Epithelial cell of proximal tubule (primary cell): ENCODE measurements around the gene TRAK1. TPM values are rescaled to one million over a fixed set of nuclear protein-coding genes. Genes with fewer than 3 reads are reported as not detected.

Experiments
- DNase-seq: peaks from one replicate; pipeline ENCODE4 v3.0.0-alpha.2; 2011; ENCODE audit warnings: low read depth
- H3K4me3 ChIP-seq: 2 replicates; pipeline ENCODE4 v1.5.1; 2011; ENCODE audit warnings: low read depth, mild to moderate bottlenecking, low read length
- total RNA-seq: library from RNA; depleted of rRNA; stranded (reverse); fragments of >200 nt; gene quantifications from 2 replicates; pipeline ENCODE4 v1.2.3, GENCODE V29; 2015
- TF ChIP-seq, protein P1 (sequence below): conservative IDR thresholded peaks from 2 replicates; pipeline ENCODE4 v1.5.1; 2012; ENCODE audit warnings: low read depth, mild to moderate bottlenecking, low read length

The TRAK1 gene
- total RNA-seq, 1 donor from 2014 or later, result 22.4 TPM

DNA sequence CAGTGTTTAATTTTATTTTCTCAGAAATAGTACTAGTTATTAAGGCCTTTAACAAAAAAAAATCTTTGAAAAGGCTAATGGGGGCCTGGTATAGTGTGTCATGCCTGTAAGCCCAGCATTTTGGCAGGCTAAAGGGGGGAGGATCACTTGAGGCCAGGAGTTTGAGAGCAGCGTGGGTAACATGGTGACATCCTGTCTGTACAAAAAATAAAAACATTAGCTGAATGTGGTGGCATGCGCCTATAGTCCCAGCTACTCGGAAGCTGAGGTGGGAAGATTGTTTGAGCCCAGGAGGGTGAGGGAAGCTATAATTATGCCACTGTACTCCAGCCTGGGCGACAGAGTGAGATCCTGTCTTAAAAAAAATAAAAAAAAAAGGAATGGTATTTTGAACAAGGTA, 61.9 kb downstream of the TRAK1 start:
- DNase-seq, result no peak
- TF ChIP-seq, protein P1, sequence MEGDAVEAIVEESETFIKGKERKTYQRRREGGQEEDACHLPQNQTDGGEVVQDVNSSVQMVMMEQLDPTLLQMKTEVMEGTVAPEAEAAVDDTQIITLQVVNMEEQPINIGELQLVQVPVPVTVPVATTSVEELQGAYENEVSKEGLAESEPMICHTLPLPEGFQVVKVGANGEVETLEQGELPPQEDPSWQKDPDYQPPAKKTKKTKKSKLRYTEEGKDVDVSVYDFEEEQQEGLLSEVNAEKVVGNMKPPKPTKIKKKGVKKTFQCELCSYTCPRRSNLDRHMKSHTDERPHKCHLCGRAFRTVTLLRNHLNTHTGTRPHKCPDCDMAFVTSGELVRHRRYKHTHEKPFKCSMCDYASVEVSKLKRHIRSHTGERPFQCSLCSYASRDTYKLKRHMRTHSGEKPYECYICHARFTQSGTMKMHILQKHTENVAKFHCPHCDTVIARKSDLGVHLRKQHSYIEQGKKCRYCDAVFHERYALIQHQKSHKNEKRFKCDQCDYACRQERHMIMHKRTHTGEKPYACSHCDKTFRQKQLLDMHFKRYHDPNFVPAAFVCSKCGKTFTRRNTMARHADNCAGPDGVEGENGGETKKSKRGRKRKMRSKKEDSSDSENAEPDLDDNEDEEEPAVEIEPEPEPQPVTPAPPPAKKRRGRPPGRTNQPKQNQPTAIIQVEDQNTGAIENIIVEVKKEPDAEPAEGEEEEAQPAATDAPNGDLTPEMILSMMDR, result no peak

DNA sequence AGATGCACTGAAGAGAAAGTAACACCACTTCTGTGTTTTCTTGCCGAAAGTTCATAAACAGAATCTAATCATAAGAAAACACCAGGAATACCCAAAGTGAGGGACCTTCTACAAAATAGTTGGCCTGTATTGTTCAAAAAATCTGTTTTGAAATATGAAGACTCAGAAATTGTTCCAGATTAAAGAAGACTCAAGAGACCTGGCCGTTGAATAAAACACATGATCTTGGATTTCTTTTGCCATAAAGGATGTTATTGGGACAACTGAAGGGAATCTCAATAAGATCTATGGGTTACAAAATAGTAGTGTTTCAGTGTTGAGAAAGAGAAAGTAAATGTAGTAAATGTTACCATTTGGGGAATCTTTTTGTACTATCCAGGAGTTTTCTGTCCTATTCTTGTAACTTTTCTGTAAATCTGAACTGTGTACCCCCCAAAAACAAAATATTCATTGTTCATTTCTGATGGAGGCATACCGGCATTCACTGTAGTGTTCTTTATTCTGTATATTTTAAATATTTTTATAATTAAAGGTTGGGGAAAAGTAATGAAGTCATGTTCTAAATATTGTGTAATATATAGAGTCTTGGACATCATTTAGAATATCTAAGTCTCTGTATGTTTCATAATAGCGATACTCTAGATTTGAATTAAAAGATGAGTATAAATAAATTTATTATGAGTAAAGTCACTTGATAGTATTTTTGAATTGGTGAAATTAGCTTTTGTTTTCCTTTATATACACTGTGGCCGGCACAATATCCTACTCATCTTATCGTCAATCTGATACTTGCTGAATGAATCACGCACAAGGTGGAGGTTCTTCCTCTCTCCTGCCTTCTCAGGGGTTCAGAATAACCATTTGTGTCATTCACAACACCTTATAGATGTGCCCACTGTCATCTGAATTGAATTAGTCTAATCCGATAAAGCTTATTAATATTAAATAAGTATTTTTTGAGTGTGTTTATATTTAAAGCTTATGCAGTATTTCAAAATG, 66.7 kb downstream of the TRAK1 start:
- TF ChIP-seq, protein P1, result no peak
- H3K4me3 ChIP-seq, result no peak overlapping the region
- no peak for DNase-seq

More for the DNA sequence above, 61.9 kb downstream of the TRAK1 start:
- H3K4me3 ChIP-seq, result no peak overlapping the region

DNA sequence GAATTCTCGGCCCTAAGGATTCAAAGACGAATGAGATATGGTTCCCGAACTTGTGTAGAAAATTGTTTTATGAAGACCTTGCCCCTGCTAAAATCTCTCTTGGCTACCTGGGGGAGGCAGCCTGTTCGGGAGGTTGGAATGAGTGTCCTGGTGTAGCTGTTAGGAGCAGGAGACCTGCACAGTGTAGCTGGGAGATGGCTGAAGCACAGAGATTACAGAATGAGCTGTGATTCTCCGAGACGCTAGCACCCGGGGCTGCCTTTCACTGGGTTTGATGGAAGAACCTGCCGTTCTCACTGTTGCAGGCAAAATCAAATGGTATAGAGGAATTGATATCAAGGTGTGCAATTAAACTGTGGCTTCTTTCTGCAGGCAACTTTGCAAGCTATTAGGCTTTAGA, 68.0 kb downstream of the TRAK1 start:
- no peak overlapping the region for H3K4me3 ChIP-seq
- DNase-seq, result no peak
- TF ChIP-seq, protein P1, result no peak

GRCh38 chr3:42159706-42160472, 68.7 kb downstream of the TRAK1 start:
- TF ChIP-seq, protein P1, result no peak
- peak overlapping the region; percentile 30 for H3K4me3 ChIP-seq
- DNase-seq, result no peak

- H3K4me3 ChIP-seq, result no peak overlapping the region
- TF ChIP-seq, protein P1, result no peak
- no peak for DNase-seq
Measured at GRCh38 chr3:42161050-42161935, 70.1 kb downstream of the TRAK1 start.

DNA sequence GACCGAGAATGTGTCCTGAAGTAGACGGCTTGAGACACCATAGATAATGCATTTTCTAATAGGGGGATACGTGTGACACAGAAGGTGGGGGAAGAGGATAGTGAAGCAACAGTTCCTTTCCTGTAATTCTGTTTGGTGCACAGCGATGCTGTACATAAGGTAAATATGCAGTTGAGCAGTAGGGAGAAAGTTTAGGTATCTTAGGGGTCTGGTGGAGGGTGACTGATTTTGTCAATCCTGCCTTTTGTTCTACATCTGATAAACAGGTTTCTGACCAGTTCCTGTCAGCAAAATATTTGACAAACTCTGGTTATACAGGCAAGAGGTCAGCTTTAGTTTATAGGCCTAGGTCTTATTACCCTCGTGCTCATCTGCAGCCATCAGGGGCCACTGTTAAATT, 71.3 kb downstream of the TRAK1 start:
- TF ChIP-seq, protein P1, result no peak
- no peak for DNase-seq
- H3K4me3 ChIP-seq, result no peak overlapping the region
